AG08396 (cell line): ENCODE measurements around the gene LCN10.

ENCODE experiments used
- DNase-seq: peaks from one replicate; pipeline ENCODE4 v3.0.0; 2012; ENCODE audit warnings: low spot score, mixed read lengths

The LCN10 gene

DNA sequence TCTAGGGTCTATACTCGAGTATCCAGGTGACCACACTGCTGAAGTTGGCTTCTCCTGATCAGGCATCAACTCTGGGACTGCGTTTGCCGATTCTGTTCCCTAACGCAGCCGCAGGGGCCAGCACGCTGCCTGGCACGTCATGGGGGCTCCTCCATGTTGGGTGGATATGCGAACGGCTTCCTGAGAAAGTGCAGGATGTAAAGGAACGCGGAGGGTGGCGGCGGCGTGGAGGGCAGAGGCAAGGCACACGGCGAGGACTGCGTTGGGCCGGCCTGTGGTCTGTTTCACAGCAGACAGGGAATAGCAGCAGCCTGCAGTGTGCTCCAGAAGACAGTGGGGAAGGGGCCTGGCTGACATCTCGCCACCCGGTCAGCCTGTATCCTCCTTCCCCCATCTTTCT lies 3.8 kb downstream of the LCN10 start:
- no peak for DNase-seq

- no peak for DNase-seq
These were observed 6.8 kb downstream of the LCN10 start for GRCh38 chr9:136735812-136736480.

DNA sequence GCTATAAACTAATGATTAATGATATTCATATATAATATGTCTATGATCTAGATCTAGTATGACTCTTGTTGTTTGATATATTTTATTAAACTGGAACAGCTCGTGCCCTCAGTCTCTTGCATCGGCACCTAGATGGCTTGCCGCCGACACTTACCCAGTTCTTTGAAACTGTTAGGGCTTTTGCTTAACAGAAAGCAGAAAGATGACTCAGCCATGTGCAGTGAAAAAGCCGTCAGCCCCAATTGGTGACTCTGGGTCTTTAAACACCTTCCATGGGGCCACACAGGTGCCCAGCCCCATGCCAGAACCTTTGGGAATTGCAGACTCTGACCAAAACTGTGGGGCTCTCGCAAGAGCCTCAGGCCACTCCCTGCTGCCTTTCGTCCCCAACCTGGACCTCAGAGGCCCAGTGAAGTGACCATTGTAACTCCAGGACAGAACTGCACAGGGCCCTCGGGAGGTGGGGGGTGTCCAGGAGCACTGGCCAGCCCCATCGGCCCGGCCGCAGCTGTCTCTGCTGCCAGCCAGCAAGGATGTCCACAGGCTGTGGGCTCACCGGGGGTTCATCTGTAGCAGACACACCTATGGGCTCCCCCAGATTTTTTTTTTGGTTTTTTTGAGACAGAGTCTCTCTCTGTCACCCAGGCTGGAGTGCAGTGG lies 7.8 kb downstream of the LCN10 start:
- no peak for DNase-seq

DNA sequence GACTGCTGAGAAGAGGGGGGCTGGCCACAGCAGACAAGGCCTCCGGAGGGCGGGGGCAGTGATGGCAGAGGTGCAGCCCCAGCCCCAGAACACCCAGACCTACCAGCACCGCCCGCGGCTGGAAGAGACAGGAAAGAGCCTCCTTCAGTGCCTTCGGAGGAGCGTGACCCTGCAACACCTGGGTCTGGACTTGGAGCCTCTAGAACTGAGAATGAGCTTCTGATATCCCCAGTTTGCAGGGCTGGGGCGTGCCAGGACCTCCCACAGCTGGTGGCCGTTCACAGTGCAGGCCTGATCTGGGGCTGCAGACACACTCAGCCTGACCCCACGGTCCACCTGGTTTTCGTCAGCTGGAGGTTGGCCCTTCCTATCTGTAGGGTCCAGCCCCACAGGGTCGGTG lies 9.1 kb downstream of the LCN10 start:
- DNase-seq: no peak

DNA sequence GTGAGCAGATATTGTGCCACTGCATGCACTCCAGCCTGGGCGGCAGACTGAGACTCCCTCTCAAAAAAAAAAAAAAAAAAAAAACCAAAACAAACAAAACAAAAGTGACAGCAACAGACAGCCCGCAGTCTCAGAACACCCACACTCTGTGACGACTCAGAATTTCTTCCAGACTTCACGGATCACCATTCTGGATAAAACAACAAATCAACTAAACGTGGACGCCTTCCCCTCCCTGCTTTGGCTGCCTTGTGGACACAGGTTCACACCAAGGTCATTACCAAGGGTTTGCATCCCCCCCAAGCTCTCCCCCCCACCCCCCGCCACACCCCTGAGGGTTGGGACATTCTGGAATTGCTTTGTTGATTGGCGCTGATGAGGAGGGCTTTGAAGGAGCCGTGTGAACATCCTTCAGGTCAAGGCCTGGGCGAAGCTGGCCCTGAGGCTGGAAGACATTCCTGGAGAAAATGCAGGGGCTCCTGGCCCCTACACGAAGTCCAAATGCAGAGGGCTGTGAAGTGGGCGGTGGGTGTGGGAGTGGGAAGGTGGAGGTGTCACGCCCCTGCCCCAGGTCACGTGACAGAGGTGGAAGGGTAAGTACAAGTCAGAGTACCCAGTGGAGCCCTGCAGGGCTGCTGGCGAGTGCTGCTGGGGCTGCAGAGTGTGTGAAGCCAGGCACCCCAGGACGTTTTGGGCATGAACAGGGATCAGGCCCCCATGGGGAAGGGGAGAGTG lies 10.1 kb downstream of the LCN10 start:
- no peak for DNase-seq

- DNase-seq: no peak
These were observed 12.8 kb downstream of the LCN10 start for GRCh38 chr9:136729926-136730325.

DNA sequence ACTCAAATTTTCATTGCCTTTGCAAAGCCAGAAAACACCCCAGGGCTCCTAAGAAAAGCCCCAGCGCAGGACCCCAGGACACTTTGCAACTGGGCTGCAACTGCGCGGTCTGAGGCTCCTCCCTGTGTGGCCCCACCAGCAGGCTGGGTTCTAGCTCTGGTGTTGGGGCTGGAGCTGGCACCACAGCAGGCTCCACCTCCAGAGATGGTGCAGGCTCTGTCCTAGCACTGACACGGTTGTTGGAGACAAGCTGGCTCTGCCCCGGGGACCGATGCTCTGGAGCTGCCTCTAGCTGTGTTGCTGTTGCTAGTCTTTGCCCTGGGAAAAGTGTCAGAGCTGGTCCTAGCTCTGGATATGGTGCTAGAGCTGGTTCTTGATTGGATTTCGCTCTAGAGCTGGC lies 13.6 kb downstream of the LCN10 start:
- DNase-seq: no peak

DNA sequence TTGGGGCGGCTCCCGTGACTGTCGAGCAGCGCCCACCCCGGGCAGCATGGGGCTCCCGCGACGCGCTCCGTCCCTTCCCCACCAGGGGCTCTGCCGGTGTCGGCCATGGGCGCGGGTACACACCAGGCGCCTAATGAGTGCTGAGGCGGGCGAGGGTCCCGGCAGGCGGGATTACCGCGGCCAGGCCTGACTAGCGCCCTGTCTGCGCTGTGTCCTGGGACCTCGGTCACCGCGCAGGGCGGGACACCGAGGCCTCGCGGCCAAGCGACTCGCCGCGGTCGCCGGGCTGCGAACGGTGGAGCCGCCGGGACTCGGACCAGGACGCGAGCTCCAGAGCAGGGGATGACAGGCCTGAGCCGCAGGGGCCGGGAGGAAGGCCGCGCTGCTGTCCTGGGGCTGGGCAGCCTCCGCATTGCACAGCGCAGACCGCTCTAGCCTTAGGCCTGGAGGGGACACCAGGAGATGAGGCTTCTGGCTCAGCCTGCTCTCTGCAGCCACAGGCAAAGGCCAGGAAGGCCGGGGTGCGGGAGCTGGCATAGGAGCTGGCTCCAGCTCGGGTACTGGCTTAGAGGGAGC lies 14.1 kb downstream of the LCN10 start:
- peak; percentile 79 for DNase-seq

DNA sequence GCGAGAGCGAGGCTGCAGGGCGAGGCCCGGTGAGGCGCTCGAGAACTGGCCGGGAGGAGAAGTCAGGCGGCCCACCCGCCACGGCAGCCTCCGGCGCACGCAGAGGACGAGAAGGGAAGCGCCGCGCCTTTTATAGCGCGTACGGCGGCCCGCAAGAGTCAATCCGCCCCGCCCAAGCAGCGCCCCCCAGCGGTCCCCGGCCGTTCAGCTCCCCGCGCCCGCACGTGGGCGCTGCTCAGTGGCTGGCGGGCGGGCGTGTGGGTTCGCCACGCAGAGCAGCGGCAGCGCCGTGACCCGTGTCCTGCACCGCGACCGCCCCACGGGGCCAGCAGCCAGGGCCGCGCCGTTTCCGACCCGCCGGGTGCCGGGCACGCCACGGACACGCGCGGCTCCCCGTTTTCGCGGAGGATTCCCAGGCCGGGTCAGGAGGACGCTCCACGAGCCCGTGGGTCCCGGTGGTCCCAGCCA lies 14.6 kb downstream of the LCN10 start:
- peak; percentile 98 for DNase-seq

DNA sequence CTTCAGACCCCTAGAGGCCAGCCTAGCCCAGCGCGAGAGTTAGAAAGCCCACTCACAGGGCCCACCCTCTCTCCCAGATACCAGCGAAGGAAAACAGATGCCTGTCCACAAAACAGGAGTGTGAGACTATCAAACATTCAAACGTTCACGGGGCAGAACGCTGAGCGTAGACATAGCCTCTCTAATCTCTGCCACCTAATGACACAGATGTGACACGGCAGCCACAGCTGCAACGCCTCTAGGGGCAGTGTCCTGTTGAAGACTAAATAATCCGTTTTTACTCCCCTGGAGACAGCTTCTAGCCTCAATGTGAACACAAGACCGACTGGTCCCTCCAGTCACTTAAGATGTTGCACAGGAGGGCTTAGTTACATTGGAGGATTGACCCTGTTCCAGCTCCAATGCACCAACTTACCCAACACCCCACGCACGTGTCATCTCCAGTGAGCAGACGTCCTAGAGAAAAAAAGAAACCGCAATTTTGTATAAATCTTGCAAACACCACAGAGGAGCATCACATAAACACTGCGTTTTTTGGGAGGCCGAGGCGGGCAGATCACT lies 16.0 kb downstream of the LCN10 start:
- peak; percentile 67 for DNase-seq

DNA sequence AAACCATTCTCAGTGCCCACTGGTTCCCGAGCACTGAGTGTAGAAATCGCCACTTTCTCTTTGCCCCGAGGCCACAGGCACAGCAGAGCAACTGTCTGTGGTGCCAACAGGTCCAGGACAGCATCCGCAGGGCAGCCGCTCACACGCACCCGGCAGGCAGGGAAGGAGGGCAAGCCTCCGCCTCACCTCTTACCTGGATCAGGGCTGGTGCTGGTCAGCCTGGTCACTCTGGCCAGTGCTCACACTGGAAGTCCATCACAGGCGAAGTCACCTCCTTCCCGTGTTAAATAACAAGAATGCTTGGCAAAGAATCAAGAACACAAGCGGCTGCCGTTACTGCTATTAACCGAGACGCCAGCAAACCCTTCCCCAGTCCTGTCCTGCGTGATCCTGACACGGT lies 16.6 kb downstream of the LCN10 start:
- no peak for DNase-seq

DNA sequence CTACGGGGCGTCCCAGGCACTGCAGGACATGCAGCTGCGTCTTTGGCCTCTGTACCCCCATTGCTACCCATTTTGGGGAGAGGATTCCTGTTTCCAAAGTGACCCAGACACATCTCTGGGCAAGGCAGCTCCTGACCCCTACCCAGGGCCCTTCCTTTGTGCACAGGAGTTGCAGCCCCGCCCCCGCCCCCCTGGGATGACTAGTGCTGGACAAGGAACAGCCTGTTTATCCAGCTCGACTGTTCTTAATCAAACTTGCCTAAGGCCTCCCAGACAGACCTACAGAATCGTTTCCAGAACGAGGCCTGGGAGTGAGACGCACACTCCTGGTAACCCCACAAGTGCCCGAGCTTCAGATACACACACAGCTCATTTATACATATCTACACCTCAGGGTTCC lies 17.1 kb downstream of the LCN10 start:
- DNase-seq: peak; percentile 76

DNA sequence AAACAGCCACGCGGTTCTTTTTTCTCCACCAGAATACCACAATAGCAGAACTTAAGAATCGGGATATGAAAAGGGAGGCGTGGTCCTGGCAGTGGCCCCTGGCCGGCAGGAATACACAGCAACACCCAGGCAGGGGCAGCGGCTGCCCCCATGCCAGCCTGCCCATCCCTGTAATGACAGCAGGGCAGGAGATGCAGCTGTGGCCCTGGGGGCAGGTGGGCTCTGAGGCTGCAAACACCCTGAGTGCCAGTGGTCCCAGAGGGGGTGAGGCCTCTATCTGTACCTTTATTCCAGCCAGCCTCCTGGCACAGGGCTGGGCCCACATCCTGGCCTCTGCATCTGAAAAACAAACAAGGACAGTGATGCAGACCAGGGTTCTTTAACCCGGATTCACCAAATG lies 18.0 kb downstream of the LCN10 start:
- no peak for DNase-seq

DNA sequence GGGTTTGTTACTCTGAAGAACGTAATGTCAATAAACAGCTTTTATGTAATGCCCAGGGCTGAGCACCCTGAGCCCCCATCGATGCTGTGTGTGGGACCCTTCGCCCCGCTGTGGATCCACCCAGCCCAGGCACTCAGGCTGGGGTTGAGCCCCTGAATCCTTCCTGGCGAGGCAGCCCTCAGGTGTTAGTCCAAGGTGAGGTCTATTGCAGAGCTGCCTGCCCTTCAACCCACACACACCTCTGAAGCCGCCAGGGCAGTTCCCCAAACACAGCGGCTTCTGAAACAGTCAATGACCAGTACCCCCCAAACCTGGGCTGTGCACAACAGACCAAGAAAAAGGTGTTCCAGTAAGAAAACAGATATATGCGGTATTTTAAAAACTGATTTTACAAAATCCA lies 18.8 kb downstream of the LCN10 start:
- no peak for DNase-seq

DNA sequence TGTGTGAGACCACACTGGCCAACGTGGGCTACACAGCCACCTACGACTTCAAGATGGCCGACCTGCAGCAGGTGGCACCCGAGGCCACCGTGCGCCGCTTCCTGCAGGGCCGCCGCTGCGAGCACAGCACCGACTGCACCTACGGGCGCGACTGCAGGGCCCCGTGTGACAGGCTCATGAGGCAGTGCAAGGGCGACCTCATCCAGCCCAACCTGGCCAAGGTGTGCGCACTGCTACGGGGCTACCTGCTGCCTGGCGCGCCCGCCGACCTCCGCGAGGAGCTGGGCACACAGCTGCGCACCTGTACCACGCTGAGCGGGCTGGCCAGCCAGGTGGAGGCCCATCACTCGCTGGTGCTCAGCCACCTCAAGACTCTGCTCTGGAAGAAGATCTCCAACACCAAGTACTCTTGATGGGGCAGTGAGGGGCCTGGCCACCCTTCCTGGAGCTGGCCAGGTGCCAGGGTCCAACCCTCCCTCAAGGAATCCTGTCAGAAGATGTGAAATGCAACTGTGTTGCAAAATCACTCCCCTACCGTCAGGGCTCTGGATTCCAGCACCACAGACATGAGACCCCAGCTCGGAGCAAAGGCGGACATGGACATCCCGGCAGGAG lies 19.3 kb downstream of the LCN10 start:
- DNase-seq: no peak

- no peak for DNase-seq
These were observed 19.8 kb downstream of the LCN10 start for GRCh38 chr9:136722969-136723356.

GRCh38 chr9:136722093-136722968 lies 20.4 kb downstream of the LCN10 start:
- no peak for DNase-seq

DNA sequence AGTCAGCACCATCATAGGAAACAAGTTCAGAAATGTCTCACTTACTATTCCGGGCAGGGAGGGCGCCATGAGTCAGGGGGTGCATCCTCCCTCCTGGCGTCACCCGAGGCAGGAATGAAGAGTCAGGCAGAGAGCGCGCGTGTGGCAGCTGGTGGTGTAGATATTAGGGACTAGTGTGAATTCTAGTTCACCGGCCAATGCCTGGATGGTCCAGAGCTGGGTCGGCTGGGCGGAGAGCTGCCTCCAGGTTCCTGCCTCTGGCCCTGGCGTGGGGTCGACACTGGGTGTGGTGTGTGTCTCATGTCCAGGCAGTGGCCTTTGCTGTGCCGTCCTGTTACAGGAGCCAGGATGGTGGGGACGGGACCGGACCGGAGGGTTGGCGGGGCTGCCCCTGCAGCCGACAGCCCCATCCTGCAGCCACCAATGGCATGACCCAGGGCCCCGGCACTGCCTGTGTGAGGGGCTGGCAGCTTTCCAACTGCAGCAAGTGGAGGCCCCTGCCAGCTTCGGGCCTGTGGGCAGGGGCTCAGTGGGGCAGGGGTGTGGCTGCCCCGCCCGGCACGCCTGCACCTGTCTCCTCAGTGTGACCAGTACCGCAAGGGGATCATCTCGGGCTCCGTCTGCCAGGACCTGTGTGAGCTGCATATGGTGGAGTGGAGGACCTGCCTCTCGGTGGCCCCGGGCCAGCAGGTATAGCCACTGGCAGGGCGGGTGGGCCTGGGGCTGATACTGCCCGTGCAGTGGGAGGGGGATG lies 21.2 kb downstream of the LCN10 start:
- peak; percentile 81 for DNase-seq

GRCh38 chr9:136720898-136721338 lies 21.8 kb downstream of the LCN10 start:
- no peak for DNase-seq

GRCh38 chr9:136720251-136720897 lies 22.4 kb downstream of the LCN10 start:
- no peak for DNase-seq
